ENCODE data around the gene PIGM.
"Not testable (repeated sequence)": the region's sequence is repeated elsewhere in the genome, so short reads cannot be mapped to it uniquely, and the experiment has no call there.

Gene PIGM

DNA sequence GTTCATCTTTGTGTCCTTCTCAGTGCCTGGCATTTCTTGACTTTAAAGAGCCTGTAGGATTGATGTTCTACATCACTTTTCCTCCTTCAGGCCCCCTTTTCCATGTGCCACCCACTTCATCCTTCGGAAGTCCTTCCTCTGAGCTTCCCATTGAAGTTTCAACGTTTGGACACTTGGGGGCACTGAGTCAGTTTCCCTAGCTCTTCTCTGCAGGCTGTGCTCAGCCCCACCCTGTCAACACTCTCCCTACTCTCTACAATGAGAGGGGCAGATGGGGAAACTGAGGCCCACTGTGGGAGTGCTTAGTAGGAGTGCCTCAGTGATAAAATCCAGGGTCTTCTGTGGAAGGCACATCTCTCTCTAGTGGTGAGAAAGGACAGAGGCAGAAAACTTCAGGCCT lies 26.3 kb upstream of the PIGM start:
- no peak for DNase-seq

- DNase-seq = no peak
Observed at GRCh38 chr1:160056648-160057169, 24.9 kb upstream of the PIGM start.

DNA sequence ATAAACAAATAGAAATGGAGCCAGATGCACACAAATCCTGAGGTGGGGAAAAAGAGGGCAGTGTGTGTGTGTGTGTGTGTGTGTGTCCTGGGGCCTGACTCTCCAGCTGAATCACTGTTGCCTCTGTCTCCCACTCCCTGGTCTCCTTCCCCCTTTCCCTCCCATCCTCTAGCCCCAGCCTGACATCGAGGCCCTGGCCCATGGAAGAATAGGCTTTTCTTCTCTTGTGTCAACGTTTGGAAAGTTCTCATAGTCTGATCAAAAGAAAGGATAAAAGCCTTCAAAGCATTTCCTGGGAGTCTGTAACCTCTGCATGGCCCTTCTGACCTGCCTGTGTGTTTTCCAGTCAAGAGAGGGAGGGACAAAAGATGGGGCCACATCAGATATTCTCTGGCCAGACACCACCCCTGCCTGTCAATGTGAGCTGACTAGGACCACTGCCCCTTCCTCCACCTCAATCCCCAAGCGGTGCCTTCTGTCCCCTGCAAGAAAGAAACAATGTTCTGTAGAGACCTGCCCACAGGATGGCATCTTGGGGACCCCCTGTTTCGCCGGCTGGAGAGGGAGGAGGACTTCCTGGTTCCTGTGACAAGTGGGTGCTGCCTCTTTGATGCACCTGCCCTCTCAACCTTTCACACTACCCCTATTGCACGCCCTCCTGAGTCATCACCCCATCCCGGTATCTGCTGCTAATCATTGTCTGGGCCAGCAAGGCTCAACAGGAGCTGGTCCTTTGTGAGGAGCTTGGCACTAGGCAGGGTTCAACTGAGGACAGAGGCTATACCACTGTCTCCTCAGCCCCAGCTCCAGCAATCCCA lies 22.0 kb upstream of the PIGM start:
- DNase-seq = no peak

- no peak for DNase-seq
Observed at GRCh38 chr1:160052936-160053335, 21.1 kb upstream of the PIGM start.

DNA sequence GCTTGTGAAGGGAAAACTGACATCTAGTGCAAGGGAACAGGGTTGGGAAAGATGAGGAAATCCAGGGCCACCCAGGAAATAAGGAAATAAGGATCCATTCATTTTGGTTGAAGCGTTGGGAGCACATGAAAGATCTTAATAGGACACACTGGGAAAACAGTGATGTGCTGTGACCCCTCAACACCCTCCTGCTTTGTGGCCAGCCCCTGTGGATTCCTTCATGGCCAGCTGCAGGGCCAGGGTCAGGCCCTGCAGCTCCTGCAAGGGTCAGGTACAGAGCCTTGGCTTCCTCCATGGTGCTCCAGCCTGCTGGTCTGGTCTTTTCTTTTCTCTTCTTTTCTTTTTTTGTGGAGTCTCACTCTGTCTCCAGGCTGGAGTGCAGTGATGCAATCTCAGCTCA lies 18.8 kb upstream of the PIGM start:
- no peak for DNase-seq

DNA sequence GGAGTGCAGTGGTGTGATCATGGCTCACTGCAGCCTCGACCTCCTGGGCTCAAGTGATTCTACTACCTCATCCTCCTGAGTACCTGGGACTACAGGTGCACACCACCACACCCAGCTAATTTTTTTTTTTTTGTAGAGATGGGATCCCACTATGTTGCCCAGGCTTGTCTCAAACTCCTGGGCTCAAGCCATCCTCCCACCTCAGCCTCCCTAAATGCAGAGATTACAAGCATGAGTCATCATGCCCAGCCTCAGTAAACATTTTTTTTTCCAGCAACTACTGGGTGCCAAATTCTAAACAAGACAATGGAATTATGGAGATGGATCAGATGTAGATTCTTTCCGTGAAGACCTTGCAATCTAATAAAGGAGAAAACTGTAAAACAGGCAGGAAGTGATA lies 18.4 kb upstream of the PIGM start:
- DNase-seq = not testable (repeated sequence)

DNA sequence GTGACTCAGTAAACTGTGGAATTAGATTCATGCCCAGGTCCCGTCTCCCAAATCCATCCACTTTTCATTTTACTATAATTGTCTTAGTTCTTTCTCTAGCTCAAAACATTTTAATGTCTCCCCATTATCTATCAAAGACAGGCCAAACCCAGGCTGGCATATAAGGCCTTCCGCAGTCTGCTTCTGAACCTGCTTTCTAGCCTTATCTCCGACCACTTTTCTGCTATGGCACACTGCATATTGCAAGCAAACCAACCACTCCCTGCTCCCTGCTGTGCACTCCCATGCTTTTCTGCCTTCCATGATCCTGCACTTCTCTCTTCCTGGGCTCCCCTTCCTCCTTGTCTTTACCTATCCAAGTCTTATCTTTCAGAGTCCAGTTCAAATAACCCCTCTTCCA lies 17.3 kb upstream of the PIGM start:
- no peak for DNase-seq

GRCh38 chr1:160048335-160048734 lies 16.5 kb upstream of the PIGM start:
- no peak for DNase-seq

DNA sequence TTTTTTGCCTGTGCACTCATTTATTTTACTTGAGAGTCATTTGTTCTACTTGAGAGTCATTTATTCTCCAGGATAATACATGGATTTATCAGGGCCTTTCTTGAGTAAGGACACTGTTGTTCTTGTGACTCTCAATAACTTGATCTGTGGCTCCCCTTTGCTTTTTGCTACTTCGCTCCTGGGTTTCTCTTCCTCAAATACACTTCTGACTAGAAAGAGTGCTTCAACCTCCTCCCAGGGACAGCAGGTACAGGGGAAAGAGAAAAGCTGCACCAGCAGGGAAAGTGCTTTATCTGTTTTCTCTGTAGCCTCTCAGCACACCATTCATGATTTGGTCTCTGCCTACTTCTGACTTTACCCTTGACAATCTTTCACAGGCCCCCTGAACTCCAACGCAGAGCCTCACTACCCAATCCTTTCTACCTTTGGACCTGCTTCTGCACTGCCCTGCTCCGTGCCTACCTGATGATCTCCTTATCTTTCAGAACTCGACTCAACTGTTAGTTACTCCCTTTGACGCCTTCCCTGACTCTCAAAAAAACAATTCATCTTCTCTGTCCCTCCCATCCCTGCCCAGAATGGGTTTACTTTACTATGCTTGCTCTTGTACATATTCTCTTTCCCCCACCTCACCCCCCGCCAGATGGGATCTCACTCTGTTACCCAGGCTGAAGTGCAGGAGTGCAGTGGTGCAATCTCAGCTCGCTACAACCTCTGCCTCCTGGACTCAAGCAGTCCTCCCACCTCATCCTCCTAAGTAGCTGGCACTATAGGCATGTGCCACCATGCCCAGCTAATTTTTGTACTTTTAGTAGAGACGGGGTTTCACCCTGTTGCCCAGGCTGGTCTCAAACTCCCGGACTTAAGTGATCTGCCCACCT lies 15.6 kb upstream of the PIGM start:
- DNase-seq = no peak

GRCh38 chr1:160046494-160047110 lies 14.8 kb upstream of the PIGM start:
- DNase-seq = no peak

DNA sequence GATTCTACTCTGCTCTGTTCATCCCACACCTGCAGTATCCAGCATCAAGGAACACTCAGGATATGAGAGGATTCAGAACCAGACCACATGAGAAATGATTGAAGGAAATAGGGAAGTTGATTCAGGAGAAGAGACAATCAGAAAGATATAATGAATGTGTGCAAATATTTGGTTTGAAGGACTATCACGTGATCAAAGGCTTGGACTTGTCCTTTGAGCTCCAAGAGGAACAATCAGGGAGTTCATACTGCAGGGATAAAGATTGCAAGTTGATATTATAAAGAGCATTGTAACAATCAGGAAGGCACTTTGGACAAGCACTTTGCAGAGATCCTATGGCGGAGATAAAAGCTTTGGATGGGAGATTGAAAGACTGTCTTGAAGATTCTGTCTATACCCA lies 13.9 kb upstream of the PIGM start:
- DNase-seq = no peak

GRCh38 chr1:160043543-160043942 lies 11.8 kb upstream of the PIGM start:
- no peak for DNase-seq

- DNase-seq = no peak
Observed at GRCh38 chr1:160040476-160040875, 8.7 kb upstream of the PIGM start.

DNA sequence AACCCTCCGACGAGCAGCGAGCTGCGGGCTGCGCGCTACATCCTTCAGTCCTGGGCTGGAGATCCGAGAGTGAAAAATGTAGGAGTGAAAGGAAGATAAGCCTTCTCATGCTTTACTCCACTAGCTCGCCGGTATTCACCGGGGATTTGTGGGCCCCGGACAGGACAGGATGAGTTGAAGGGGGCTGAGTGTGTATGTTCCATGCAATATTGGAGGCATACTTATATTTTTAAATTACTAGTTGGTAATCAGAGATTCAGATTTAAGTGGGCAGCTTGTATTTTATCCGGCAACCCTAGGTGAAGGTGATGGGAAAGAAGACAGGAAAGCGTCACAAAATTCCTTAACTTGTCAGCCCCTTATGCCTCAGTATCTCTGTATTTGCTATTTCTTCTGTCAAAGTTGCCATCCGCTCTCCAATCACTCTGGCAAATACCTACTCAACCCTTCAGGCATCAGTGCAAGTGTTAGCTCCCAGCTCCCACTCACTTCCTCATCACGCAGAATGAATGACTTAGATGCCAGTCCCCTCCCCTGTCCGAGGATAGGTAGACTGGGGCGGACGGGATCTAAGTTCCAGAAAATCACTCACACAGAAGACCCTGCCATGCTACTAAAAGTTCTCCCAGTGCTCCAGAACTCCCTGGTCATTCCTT lies 503 bp upstream of the PIGM start:
- no peak for DNase-seq

GRCh38 chr1:160030657-160031364 lies 979 bp downstream of the PIGM start:
- no peak for DNase-seq

DNA sequence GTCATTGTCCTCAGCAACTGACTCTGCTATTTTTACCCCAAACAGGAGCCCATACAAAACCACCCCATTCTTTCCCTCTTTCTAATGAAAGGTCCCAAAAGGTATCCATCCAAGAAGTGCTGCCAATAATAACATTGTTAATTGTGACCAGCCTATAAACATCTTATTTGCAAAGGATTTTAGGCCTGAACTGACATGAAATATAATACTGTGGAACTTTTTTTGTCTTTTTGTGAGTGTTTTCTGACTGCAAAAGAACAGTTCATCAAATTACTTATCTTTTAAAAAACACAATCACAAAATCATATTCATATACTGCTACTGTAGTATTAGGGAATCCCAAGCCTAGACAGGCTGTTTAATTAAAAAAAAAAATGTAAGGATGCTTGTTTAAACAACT lies 3.4 kb downstream of the PIGM start:
- no peak for DNase-seq

DNA sequence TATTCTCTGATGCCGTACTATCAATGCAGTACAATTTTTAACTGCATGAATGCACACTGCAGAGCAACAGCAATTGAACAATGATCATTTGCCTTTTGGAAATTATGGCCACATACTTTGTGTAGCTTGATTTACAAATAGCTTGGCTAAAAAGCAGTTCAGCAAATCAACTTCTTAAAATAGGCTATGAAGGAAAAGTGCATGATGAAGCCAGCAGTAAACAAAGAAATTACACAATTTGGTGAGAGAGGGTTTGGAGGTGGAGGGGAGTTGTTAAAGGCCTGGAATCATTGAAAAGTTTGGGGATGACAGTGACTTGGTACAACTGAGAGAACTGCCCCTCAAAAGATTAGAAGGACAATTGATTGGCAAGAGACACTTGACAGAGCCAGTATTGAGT lies 6.5 kb downstream of the PIGM start:
- DNase-seq = no peak

DNA sequence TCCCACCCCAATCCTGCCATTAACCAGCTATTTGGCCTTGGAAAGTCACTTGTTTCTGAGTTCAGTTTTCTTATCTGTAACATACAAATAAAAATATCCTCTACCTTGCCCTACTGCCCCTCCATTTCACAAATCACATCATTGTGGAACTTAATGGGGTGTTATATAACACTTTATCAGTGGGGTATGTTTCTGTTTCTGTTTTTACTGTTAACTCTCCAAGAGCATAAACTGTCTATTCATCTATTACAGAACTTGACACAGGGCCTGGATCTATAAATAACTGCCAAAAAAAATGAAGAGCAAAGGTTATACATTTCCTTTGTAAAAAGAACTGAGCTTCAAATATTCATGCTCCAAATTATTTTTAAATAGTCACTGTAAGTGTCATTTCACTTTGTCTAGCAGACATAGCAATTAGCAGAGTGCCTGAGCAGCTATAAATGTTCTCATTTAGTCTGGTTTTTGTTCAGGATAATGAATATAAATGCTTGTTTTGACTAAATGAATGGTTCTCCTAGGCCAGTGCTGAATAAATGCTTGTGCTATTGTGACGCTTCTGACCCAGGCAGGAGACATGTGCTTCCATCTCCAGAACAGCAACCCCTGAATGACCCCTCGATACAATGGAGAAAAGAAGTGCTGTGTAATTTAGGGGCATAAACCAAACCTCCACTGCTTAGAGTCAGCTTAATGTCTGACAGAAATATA lies 7.4 kb downstream of the PIGM start:
- no peak for DNase-seq

- DNase-seq = no peak
Observed at GRCh38 chr1:160022330-160023310, 9.2 kb downstream of the PIGM start.

- DNase-seq = no peak
Observed at GRCh38 chr1:160021376-160022074, 10.3 kb downstream of the PIGM start.

All from GOT3 (cell line).